Tibial artery (tissue), 4 donors: ENCODE measurements around the gene HPGDS.
"Not testable (repeated sequence)": the region's sequence is repeated elsewhere in the genome, so short reads cannot be mapped to it uniquely, and the experiment has no call there.

ENCODE experiments used
- DNase-seq, 2 donors: peaks; one replicate each; pipeline ENCODE4 v3.0.0-alpha.2; 2019
- H3K27ac ChIP-seq, 2 donors: fragments of 200-600 bp; sonication (generic) in 1 of 2; 1 replicate in 1 of 2; 2 replicates in 1 of 2; pipeline ENCODE4 v1.5.1; 2018 to 2019; ENCODE audit warnings: mild to moderate bottlenecking in 1 of 2
- H3K27me3 ChIP-seq, 2 donors: fragments of 200-600 bp; sonication (generic) in 1 of 2; one replicate each; pipeline versions ENCODE4 v1.5.1 to v1.6.0; 2016 to 2019
- H3K36me3 ChIP-seq, 3 donors: fragments of 200-600 bp; sonication (generic) in 2 of 3; one replicate each; pipeline ENCODE4 v1.5.1; 2016 to 2019; ENCODE audit warnings: mild to moderate bottlenecking in 2 of 3
- H3K4me1 ChIP-seq, 4 donors: fragments of 200-600 bp; sonication (generic) in 2 of 4; 1 replicate in 3 of 4; 2 replicates in 1 of 4; pipeline ENCODE4 v1.5.1; 2016 to 2019
- H3K4me3 ChIP-seq, 2 donors: fragments of 200-600 bp; sonication (generic) in 1 of 2; 1 replicate in 1 of 2; 2 replicates in 1 of 2; pipeline ENCODE4 v1.5.1; 2018 to 2019; ENCODE audit warnings: mild to moderate bottlenecking in 2 of 2
- H3K9me3 ChIP-seq, 3 donors: fragments of 200-600 bp; sonication (generic) in 1 of 3; one replicate each; pipeline ENCODE4 v1.5.1; 2016 to 2019
- intact Hi-C: fragments of 100-400 bp; cut with DNase I; formaldehyde crosslinking; loops from one replicate; pipeline ENCODE4 v1.15.0; 2023; ENCODE audit warnings: low total_unique reads
- TF ChIP-seq, protein P1 (sequence below), 2 experiments: fragments of 200-600 bp in 1 of 2; fragments of 450-650 bp in 1 of 2; IDR thresholded peaks; one replicate each; pipeline ENCODE4 v1.5.1; 2017 to 2019; ENCODE audit warnings: antibody characterized with exemption in 2 of 2, mild to moderate bottlenecking in 1 of 2, moderate library complexity in 1 of 2

The HPGDS gene

DNA sequence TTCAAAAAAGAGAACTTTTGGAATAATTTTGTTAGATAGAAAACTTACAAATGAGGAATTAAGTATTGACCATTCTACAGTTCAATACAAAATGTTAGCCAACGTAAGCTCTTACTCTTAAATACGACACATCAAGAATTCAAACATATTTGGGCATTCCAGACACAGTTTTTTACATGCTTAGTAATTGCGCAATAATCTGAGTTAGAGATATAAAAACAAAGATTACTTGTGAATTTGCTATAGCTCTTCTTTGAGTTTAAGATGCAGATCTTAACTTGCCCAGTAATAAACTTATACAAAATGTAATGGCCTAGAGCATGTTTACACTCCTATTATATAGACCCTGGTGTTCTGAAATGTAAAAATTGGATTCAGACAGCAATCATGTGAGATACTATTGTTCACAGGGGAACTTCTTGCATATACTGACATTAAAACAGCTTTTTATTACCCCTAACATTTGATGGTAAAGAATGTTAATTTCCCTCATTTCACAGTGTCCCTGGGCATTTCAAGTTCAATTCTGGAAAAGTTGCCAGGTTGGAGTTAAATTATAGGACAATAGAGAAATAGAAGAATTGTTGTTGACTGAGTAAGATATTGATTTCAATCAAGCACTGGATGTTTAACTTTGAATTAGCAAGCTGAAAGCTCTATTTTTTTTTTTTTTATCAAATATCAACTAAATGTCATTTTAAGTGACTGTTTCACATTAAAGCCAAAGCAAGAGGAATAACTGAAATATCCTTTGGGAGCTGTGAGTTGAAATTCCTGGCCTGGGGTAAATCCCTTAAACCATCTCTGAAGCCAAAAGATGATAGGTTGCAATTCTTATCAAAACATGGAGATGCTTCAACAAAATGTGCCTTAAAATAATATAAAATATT, 910 bp downstream of the HPGDS start:
- TF ChIP-seq, protein P1, sequence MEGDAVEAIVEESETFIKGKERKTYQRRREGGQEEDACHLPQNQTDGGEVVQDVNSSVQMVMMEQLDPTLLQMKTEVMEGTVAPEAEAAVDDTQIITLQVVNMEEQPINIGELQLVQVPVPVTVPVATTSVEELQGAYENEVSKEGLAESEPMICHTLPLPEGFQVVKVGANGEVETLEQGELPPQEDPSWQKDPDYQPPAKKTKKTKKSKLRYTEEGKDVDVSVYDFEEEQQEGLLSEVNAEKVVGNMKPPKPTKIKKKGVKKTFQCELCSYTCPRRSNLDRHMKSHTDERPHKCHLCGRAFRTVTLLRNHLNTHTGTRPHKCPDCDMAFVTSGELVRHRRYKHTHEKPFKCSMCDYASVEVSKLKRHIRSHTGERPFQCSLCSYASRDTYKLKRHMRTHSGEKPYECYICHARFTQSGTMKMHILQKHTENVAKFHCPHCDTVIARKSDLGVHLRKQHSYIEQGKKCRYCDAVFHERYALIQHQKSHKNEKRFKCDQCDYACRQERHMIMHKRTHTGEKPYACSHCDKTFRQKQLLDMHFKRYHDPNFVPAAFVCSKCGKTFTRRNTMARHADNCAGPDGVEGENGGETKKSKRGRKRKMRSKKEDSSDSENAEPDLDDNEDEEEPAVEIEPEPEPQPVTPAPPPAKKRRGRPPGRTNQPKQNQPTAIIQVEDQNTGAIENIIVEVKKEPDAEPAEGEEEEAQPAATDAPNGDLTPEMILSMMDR (IDR thresholded peaks at IDR 0.05): no peak
- no peak for DNase-seq
- H3K27ac ChIP-seq: no peak overlapping the region
- no peak overlapping the region for H3K4me3 ChIP-seq
- intact Hi-C loops: no loop called here
- H3K36me3 ChIP-seq: no peaks in the 10 kb centered on the region
- no peaks in the 10 kb centered on the region for H3K27me3 ChIP-seq
- no peaks in the 10 kb centered on the region for H3K4me1 ChIP-seq
- H3K9me3 ChIP-seq: no peaks in the 10 kb centered on the region

DNA sequence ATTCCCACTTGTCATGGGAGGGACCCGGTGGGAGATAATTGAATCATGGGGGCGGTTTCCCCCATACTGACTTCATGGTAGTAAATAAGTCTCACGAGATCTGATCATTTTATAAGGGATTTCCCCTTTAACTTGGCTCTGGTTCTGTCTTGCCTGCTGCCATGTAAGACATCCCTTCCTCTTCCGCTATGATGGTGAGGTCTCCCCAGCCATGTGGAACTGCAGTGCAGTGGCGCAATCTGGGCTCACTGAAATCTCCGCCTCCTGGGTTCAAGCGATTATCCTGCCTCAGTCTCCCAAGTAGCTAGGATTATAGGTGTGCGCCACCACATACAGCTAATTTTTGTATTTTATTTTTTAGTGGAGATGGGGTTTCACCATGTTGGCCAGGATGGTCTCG, 2.9 kb downstream of the HPGDS start:
- Histone ChIP-seq H3K4me3 (no peak overlapping the region), H3K27me3 (no peaks in the 10 kb centered on the region), H3K4me1 (peaks cover 0 to 4% (median 2%) of the 10 kb centered on the region in 4 donors), H3K27ac (no peak overlapping the region), H3K36me3 (no peaks in the 10 kb centered on the region), H3K9me3 (no peaks in the 10 kb centered on the region)
- intact Hi-C loops: no loop called here
- no peak for DNase-seq
- TF ChIP-seq, protein P1 (IDR thresholded peaks at IDR 0.05): no peak

DNA sequence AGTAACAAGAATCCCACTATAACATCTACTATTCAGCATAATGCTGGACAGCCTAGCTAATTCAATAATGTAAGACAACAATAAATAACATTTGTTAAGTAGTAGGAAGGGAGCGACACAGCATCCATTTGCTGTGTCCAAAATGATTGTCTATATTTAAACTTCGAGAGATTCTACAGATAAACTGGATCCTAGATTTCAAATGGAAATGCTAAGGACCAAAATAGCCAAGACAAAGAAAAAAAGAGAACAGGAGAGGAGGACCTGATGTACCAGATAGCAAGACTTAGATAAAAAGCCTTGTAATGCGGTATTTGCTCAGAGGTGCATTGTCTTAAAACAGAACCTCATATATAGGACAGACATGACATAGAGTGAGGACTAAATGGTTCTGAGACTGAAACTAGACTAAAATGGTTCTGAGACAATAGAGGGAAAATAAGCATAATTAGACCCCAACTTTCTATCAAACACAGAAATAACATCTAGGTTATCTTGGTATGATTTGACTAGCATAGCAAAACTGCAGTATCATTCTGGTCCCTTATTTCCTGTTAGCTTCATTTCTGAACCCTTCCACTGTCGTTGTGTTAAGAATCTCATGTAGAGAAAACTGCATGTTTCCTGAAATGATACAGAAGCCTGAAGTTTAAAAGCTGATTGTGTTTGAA, 3.8 kb downstream of the HPGDS start:
- Histone ChIP-seq H3K9me3 (no peaks in the 10 kb centered on the region), H3K27ac (no peak overlapping the region), H3K36me3 (no peaks in the 10 kb centered on the region), H3K4me3 (no peak overlapping the region), H3K27me3 (no peaks in the 10 kb centered on the region), H3K4me1 (peaks cover 0 to 14% (median 5%) of the 10 kb centered on the region in 4 donors)
- TF ChIP-seq, protein P1 (IDR thresholded peaks at IDR 0.05): no peak
- intact Hi-C loops: no loop called here
- no peak for DNase-seq

DNA sequence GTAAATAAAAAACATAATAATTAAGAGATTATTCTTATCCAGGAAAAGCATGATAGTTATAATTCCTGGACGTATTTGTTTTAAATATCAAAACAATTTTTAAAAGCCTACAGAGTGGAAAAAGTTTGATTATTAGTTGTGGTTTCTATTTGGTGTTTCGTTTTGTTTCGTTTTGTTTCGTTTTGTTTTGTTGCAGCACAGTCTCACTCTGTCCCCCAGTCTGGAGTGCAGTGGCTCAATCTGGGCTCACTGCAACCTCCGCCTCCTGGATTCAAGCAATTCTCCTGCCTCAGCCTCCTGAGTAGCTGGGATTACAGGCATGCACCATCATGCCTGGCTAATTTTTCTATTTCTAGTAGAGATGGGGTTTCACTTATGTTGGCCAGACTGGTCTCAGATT, 5.8 kb downstream of the HPGDS start:
- H3K27ac ChIP-seq, H3K36me3 ChIP-seq, H3K9me3 ChIP-seq, DNase-seq, H3K27me3 ChIP-seq, intact Hi-C loops, H3K4me3 ChIP-seq: not testable (repeated sequence)
- peaks cover 0 to 15% (median 5%) of the 10 kb centered on the region in 4 donors for H3K4me1 ChIP-seq

DNA sequence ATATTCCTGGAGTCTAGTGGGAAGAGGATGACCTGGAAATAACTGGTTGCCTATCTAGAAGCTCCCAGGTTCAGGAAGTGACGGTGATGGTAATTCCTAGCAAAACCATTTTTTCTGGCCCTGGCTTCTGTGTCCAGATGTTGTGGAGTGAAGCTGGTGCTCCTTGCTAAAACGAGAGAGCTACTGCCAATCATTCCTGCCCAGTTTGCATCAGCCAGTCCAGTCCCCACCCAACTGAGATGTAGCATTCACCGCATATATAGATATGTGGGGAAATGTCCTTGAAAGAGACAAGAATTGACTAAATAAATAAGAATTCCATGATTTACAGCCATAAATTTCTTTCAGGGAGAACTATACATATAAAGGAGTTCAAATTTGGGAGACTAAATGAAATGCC, 6.3 kb downstream of the HPGDS start:
- H3K36me3 ChIP-seq: no peaks in the 10 kb centered on the region
- H3K4me3 ChIP-seq: no peak overlapping the region
- peaks cover 0 to 15% (median 5%) of the 10 kb centered on the region in 4 donors for H3K4me1 ChIP-seq
- TF ChIP-seq, protein P1 (IDR thresholded peaks at IDR 0.05): no peak
- DNase-seq: no peak
- intact Hi-C loops: no loop called here
- no peaks in the 10 kb centered on the region for H3K9me3 ChIP-seq
- H3K27me3 ChIP-seq: no peaks in the 10 kb centered on the region
- H3K27ac ChIP-seq: no peak overlapping the region

DNA sequence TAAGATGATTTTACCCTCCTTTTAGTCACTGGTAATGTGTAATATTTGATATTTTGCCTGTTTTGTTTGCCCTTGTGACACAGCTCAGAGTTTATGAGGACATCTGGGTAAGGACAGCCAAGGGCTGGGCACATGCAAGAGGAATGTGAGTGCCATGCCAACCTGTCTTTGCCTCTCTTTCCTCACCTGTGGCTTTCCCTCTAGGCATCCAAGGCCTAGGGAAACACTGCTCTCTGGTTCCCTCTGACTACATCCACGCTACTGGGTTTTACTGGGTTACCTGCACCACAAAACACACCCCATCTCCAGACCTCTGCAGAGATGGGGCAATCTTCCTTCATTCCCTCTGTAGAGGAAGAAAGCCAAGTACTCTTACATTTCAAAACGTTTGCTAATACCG, 7.7 kb downstream of the HPGDS start:
- DNase-seq: no peak
- TF ChIP-seq, protein P1 (IDR thresholded peaks at IDR 0.05): no peak
- no peaks in the 10 kb centered on the region for H3K9me3 ChIP-seq
- peaks cover 0 to 15% (median 5%) of the 10 kb centered on the region in 4 donors for H3K4me1 ChIP-seq
- H3K27ac ChIP-seq: no peak overlapping the region
- H3K36me3 ChIP-seq: no peaks in the 10 kb centered on the region
- H3K27me3 ChIP-seq: no peaks in the 10 kb centered on the region
- intact Hi-C loops: no loop called here
- no peak overlapping the region for H3K4me3 ChIP-seq
